K562 (cell line): Measurements from ENCODE around the gene OSBPL3. TPM values are rescaled to one million over a fixed set of nuclear protein-coding genes. Genes with fewer than 3 reads are reported as not detected.

ENCODE experiments used
- CBX5 ChIP-seq: IDR thresholded peaks from 2 replicates; pipeline ENCODE4 v1.6.1; 2014; ENCODE audit warnings: low read depth, borderline replicate concordance
- CHAMP1 ChIP-seq: fragments of 450-650 bp; IDR thresholded peaks from 2 replicates; pipeline ENCODE4 v1.6.1; 2016; ENCODE audit warnings: mild to moderate bottlenecking
- DACH1 ChIP-seq: fragments of 450-650 bp; IDR thresholded peaks from 2 replicates; pipeline ENCODE4 v1.6.1; 2018; ENCODE audit not compliant: partially characterized antibody
- EP400 ChIP-seq: fragments of 450-650 bp; IDR thresholded peaks from 2 replicates; pipeline ENCODE4 v1.6.1; 2017; ENCODE audit warnings: antibody characterized with exemption, mild to moderate bottlenecking, moderate library complexity
- FOXO4 ChIP-seq: fragments of 450-650 bp; formaldehyde crosslinking; IDR thresholded peaks from 2 replicates; pipeline ENCODE4 v1.4.0; 2020; ENCODE audit warnings: mild to moderate bottlenecking, moderate library complexity
- ILF3 ChIP-seq: fragments of 450-650 bp; IDR thresholded peaks from 2 replicates; pipeline ENCODE4 v1.6.1; 2018; ENCODE audit warnings: antibody characterized with exemption, mild to moderate bottlenecking, moderate library complexity, borderline replicate concordance
- KLF13 ChIP-seq: fragments of 450-650 bp; IDR thresholded peaks from 2 replicates; pipeline ENCODE4 v1.6.1; 2016; ENCODE audit warnings: missing genetic modification characterization, low read depth, mild to moderate bottlenecking, missing compliant biosample characterization, moderate library complexity, borderline replicate concordance
- MTF1 ChIP-seq: fragments of 250-450 bp; sonication (Bioruptor Pico); IDR thresholded peaks from 2 replicates; pipeline ENCODE4 v1.9.0; 2021; ENCODE audit warnings: moderate library complexity, mild to moderate bottlenecking, inconsistent platforms, borderline replicate concordance
- MXI1 ChIP-seq: IDR thresholded peaks from 2 replicates; pipeline ENCODE4 v1.6.1; 2011; ENCODE audit warnings: low read depth, mild to moderate bottlenecking, improper control_type of control experiment, low read length
- MYBL2 ChIP-seq, 2 experiments: fragments of 450-650 bp in 1 of 2; sonication (generic) in 1 of 2; formaldehyde crosslinking in 1 of 2; IDR thresholded peaks; 2 replicates each; pipeline versions ENCODE4 v1.6.1 to v1.8.1; 2017 to 2022; ENCODE audit warnings: borderline replicate concordance in 1 of 2, inconsistent platforms in 1 of 2, low read depth in 1 of 2, mild to moderate bottlenecking in 1 of 2, missing genetic modification reagents in 1 of 2, moderate library complexity in 1 of 2
- PHF20 ChIP-seq: fragments of 450-650 bp; IDR thresholded peaks from 2 replicates; pipeline ENCODE4 v1.6.1; 2018; ENCODE audit not compliant: partially characterized antibody
- STAT6 ChIP-seq: sonication (generic); formaldehyde crosslinking; IDR thresholded peaks from 2 replicates; pipeline ENCODE4 v1.8.1; 2023; ENCODE audit warnings: mild to moderate bottlenecking, missing genetic modification reagents
- USF1 ChIP-seq: sonication (generic); formaldehyde crosslinking; IDR thresholded peaks from 2 replicates; pipeline ENCODE4 v1.9.0; 2022; ENCODE audit warnings: mild to moderate bottlenecking, missing genetic modification reagents
- ZBTB43 ChIP-seq: sonication (generic); formaldehyde crosslinking; IDR thresholded peaks from 2 replicates; pipeline ENCODE4 v1.8.0; 2023; ENCODE audit warnings: mild to moderate bottlenecking, missing genetic modification reagents
- ZNF316 ChIP-seq: fragments of 450-650 bp; IDR thresholded peaks from 2 replicates; pipeline ENCODE4 v1.6.1; 2016
- ZNF699 ChIP-seq: fragments of 250-450 bp; sonication (Bioruptor Pico); IDR thresholded peaks from 2 replicates; pipeline ENCODE4 v1.8.0; 2021; ENCODE audit warnings: mild to moderate bottlenecking, moderate library complexity; ENCODE audit not compliant: insufficient replicate concordance
- polyA plus RNA-seq, 8 experiments: library from polyadenylated mRNA; depleted of rRNA in 4 of 8; stranded (reverse) in 5 of 8; unstranded in 3 of 8; fragments of >200 nt; fragmentation: Nextera tagmentation in 2 of 8; fragmentation: Illumina TruSeq in 1 of 8; extraction: Ambion mirVana in 2 of 8; extraction: Trizol in 1 of 8; gene quantifications; 2 replicates each; pipeline versions ENCODE4 v1.2.1 to v1.2.3, GENCODE V29; 2011 to 2014; ENCODE audit warnings: inconsistent platforms in 1 of 8, missing spikeins in 1 of 8
- total RNA-seq, 7 experiments: library from RNA; depleted of rRNA in 6 of 7; stranded (reverse); fragments of >200 nt in 6 of 7; fragmentation: Illumina TruSeq in 2 of 7; extraction: Trizol in 2 of 7; gene quantifications; 2 replicates each; pipeline versions ENCODE4 v1.2.1 to v1.2.3, GENCODE V29; 2011 to 2021; ENCODE audit warnings: low replicate concordance in 1 of 7

The OSBPL3 gene
- total and polyA plus RNA-seq, 9 of the 15 experiments (the other 6 are each of a cell fraction or from before 2014, with no cell fraction given), result 4.8 to 37.2 (median 26.5) TPM

GRCh38 chr7:24821045-24821753, 158.8 kb downstream of the OSBPL3 start (continued):
- TF ChIP-seq STAT6, result no peak
- no peak for TF ChIP-seq ILF3
- TF ChIP-seq ZNF699 (CRISPR knock-in tag), result no peak
- peak; percentile 46; the same call in 1 of the 2 replicates for TF ChIP-seq EP400
- no peak for TF ChIP-seq MYBL2 (IDR thresholded peaks at IDR 0.05; ENCODE audit: low read depth)
- TF ChIP-seq MYBL2 (CRISPR knock-in tag; IDR thresholded peaks at IDR 0.05; ENCODE audit: borderline replicate concordance), result no peak
- no peak for TF ChIP-seq FOXO4 (CRISPR knock-in tag)
- no peak for TF ChIP-seq MTF1
- TF ChIP-seq ZBTB43 (CRISPR knock-in tag), result 0 out of 2 replicates have a peak, but pooled peaks have one; percentile 48
- no peak for TF ChIP-seq ZNF316
- no peak for TF ChIP-seq CHAMP1
- peak; percentile 80 for TF ChIP-seq DACH1
- no peak for TF ChIP-seq KLF13
- no peak for TF ChIP-seq MXI1
- TF ChIP-seq PHF20, result no peak
- no peak for TF ChIP-seq USF1 (CRISPR knock-in tag)
- no peak for TF ChIP-seq CBX5
